ELR (cell line): Measurements from ENCODE around the gene RCHY1.
"Not testable (repeated sequence)": the region's sequence is repeated elsewhere in the genome, so short reads cannot be mapped to it uniquely, and the experiment has no call there.

Experiments used
- DNase-seq: peaks from one replicate; pipeline ENCODE4 v3.0.0-alpha.2; 2015; ENCODE audit warnings: low read depth

Gene RCHY1

DNA sequence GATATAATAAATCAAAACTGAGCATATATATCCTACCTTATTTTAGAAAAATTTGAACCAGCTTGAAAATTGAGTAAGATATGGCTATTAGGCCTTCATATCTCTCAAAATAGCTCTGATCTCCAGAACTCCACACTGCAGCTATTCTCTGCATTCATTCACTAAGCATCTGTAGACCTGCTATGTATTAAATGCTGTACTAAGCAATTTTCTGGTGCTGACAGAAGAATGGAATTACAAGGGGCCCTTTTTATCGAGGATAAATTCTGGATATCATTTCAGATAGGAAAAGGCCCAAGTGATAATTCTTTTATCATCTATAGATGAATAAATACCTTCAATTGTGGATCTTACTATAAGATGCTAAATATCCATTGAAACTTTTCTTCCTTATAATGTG is 1.9 kb upstream of the RCHY1 start:
- DNase-seq = no peak

DNA sequence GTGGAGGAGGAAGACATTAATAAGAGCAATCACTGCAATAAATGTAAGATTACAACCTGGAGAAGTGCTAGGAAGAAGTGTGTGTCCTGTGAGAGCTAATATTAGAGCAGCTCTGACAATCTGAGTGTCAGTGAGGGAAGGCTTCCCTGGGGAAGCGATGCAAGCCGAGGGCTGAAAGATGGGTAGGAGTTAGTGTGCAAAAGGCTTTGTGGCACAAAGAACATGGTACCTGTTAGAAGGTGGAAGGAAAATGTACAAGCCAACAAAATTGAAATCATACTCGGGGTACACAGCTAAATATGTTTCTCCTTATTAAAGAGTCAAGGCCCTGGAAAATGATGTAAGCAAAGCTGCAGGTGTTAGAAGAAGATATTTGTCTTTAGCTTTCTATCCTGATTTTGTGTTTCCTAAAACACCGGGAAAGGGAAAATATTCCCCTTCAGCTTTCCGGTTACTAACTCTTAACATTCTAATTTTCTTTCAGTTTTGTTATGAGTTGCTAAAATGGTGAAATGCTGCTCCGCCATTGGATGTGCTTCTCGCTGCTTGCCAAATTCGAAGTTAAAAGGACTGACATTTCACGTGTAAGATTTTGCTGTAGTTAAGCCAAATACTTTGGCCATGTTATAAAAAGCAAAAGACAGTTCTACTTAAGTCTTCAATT is 878 bp upstream of the RCHY1 start:
- DNase-seq = no peak

DNA sequence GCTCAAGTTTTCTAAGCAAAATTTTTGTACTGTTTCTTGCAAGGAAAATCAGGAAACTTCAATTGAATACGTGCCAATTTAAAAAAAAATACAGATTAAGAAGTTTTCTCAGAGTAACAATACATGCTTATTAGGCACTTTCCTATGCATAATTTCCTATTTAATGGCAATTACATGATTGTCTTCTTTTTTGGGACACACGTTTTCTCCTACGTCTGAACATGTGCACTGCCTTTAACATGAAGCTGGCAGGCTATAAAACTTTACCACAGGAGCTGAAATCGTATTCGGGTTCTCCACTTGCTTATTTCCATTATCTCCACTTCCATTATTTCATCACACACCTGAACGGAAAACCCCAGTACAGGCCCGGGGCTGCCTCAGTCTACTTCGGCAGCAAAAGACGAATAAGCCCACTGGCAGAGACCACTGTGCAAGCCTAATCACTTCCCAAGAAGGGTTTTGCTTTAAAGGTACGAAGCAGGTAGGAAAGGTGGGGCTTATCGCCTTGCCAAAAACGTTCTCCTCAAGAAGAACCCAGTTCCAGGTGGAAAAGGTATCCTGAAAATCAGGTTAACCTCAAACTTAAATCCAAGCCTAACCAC is 575 bp downstream of the RCHY1 start:
- DNase-seq = peak; percentile 20

DNA sequence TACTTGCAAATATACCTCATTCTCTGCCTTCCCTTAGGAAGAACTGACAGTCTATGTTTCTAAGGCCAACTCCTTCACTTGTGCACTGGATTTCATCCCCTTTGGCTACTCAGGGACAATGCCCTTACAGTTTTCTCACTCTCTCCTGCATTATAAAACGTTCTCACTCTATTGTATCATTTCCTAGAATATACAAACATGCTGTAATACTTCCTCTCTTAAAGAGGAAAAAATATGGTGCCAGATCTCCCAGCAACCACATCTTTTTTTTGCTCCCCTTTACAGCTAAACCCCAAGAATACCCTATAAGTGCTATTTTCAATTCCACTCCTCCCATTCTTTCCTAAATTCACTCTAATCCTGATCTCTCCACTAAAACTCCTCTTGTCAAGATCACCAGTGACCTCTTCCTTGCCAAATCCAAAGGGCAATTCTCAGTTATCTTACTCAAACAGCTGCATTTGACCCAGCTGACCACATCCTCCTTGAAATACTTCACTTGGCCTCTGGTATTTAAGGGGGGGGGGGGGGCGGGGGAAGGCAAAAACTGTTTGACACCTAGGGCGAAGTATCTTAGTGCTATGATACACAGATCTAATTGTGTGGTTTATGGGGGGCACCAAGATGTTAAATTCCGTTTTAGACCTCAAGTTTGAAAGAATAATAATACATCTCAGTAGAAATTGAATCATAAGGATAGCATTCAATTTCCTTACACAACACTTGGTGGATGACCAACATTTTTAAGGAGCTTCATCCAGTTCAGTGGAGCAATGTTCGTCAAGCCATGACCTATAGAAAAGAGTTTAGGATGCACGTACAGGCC is 1.6 kb downstream of the RCHY1 start:
- peak; percentile 67 for DNase-seq

DNA sequence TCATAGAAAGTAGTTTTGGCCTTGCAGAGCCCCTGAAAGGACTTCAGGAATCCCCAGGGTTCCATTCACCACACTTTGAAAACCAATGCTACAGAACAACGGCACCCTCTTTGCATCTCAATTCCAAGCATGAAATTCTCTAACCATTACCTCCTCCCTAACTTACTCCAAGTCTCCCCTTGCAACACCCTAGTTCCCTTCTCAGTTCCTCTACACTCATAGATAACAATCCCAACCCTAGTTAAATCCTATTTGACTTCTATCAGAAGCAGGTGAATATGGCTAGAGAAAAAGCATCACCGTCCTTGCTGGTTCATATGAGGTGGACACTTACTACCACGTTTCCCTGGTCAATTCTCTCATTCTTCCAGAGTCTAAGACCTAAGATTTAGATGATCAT is 2.4 kb downstream of the RCHY1 start:
- DNase-seq = no peak

DNA sequence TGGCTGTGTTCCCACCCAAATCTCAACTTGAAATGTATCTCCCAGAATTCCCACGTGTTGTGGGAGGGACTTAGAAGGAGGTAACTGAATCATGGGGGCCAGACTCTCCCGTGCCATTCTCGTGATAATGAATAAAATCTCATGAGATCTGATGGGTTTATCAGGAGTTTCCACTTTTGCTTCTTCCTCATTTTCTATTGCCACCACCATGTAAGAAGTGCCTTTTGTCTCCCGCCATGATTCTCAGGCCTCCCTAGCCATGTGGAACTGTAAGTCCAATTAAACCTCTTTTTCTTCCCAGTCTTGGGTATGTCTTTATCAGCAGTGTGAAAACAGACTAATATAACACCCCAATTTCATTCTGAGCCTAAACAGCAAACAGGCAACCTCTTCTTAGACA is 4.6 kb downstream of the RCHY1 start:
- DNase-seq = not testable (repeated sequence)

DNA sequence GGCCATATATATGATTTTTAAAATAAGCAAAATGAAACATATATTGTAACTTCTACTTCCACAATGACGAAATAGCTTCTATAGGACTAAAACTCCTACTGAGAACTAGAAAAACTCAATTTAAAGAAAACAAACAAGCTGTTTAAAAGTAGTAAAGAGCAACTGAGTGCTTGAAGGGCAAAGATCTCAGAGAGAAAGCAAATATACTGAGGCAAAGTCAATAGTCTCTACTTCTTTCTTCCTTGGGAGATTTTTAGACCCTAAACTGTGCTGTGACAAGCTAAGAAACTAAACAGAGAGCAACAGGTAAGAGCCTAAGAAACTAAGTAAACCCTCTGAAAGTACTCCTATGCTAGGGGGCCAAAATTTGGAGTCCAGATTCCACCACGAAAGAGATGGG is 8.6 kb downstream of the RCHY1 start:
- no peak for DNase-seq

DNA sequence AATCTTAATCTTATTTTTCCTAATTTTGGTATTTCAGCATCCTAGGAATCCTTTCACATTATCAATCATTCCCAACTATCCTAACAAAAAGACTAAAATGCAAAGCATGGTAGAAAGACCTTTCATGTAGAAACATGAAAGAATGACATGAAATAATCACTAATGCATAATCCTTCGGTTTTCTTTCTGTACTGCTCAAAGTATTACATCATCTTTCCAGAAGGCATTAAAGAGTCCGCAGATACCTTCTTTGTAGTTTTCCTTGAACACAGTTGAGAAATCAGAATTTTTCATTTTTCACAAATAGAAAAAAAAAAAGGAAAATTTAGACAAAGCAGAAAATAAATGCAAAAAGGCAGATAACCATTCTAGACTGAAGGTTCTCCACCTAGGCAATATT is 11.5 kb downstream of the RCHY1 start:
- no peak for DNase-seq

DNA sequence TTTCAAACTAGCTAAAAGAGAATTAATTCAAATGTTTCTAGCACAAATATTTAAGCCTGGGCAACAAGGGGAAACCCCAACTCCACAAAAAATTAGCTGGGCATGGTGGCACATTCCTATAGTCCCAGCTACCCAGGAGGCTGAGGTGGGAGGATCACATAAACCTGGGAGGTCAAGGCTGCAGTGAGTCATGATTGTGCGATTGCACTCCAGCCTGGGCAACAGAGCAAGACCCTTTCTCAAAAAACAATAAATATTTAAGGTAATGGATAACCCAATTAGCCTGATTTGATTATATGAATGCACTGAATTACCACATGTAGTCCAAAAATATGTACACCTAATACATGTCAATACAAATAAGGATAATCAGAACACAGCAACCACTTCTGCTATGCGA is 14.3 kb downstream of the RCHY1 start:
- no peak for DNase-seq

DNA sequence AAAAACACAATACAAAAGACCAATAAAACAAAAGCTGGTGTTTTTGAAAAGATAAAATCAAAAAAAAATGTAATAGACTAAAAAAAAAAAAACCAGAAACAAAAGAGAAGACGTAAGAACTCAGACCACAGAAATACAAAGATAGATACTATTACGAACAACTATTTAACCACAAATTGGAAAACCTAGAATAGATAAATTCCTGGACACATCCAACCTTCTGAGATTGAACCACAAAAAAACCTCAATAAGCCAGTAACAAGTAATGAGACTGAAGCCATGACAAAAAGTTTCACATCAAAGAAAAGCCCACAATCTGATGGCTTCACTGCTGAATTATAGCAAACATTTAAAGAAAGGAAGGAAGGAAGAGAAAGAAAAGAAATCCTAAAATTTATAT is 16.2 kb downstream of the RCHY1 start:
- no peak for DNase-seq

DNA sequence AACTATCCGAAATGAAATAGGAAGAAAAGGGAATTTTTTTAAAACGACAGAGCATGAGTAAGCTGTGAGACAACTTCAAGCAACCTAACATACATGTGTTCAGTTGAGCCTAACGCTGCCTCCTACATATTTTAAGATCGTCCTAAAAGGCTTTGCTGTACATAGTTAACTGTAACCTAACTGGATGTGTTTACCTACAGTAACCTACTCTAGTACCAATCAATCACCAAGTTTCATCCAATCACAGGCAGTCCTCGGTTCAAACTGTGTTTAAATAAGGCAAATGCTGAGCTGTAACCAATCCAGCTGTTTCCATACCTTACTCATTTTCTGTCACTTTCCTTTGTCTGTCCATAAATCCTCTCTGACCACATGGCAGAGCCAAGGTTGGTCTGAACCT is 17.1 kb downstream of the RCHY1 start:
- peak; percentile 45 for DNase-seq

DNA sequence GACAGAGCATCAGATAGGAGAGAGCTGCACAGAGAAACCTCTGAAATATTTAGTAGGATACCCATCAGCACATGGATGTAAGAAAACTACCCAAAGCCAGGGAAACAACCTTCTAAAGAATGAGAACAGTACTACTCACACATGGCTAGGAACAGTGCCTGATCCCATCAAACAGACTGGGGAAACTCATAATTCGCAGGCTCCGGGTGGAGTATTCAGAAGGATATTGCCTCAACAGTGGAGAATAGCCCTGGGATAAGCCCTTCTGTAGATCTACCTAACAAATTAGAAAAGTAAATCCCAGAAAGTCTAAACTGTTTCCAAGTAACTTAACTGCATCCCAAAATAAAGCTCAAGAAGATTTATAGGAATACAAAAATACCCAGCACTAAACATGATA is 17.8 kb downstream of the RCHY1 start:
- DNase-seq = no peak

DNA sequence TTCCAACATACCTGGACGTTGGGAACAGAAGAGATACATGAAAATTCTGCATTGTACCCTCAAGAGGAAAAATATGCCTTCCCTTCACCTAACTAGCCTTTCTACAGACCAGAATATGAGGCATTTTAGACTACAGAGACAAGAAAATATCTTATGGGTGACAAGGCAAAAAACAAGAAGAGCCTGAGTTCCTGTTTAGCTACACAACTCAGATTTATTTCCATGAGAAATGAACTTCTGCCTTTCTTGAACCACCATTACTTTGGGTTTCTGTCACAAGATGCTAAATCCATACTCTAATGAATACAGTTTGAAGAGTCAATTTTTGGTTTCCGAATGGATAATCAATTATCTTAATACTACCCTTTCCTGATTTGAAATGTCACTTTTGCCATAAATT is 18.7 kb downstream of the RCHY1 start:
- no peak for DNase-seq

DNA sequence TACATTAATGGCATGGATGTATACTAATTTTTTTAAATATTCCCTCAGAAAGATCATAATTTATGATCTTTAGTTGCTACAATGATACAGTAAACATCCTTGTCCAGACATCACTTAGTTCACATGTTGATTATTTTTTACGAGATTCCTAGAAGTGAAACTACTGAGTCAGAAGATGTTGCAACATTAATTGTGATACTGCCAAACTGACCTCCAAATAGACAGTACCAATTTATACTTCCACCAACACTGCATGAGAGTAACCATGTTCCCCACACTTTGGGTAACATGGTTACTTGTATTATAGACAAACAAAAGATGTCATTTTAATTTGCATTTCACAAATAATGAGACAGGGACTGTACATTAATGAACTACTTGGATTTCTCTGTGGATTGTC is 19.6 kb downstream of the RCHY1 start:
- peak; percentile 66 for DNase-seq

DNA sequence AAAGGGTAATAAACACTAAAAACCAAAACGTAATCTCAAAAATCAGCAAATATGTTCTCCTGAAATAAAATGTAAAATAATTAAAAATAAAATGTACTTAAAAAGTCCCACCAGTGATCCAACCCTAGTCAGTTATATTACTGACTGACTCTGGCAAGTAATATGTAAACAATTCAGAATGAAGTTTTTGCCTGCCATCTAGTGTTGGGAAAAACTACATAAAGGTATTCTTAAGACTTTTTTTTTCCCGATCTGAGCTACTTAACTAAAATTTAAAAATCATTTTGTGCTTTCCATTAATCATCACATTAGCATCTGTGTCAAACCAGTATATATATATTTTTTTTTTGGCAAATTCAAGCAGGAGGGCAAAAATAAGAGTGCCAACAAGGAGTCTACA is 24.0 kb downstream of the RCHY1 start:
- DNase-seq = peak; percentile 55

DNA sequence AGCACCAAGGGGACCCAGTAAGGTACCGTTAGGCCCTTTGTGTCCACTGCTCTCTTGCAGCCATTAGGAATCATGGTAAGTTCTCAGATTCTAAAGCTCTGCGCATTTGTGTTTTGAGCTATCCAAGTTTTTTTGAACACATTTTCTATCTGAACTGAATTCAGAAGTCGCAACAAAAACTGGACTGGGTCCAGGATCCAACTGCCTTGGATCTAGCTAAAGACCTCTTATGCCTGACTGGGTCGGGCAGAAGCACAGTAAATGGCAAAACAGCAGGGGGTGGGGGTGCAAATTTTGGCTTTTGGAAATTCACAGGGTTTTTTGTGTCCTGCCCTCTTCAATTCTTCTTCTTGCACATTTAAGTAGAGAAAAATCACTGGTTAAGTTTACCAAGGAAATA is 30.0 kb downstream of the RCHY1 start:
- DNase-seq = no peak

DNA sequence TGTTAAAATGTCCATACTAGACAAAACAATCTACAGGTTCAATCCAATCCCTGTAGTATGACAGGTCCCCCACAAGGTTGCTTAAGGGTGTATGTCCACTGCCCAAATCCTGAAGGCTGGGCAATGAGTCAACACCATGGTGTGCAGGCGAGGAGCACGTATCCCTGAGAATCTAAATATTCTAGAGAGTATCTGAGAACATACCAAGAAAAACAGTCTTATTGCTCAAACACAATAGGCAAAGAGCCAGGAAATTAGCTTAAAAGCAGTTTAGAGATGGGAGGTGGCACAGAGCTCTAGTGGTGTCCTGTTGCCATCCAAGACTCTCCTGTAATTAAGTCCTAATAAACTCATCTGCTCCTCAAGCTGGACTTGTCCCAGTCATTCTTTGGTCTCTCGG is 37.0 kb downstream of the RCHY1 start:
- DNase-seq = no peak

DNA sequence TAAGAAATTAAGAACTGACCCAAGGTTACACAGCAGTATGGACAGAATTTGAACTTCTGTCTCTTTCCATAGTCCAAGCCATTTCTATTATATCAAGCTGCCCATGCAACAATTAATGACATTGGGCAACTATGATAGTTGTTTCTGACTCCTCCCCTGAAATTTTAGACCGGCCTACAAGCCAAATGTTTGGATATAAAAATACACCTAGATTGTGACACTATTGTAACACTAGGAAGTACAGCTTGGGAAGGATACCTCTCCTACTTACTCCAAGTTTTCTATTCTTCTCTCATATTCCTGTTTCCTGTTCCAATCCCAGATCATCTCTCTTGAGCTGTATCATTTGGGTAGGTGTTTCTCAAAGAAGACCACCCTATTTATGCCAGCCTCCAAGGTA is 43.5 kb downstream of the RCHY1 start:
- no peak for DNase-seq

DNA sequence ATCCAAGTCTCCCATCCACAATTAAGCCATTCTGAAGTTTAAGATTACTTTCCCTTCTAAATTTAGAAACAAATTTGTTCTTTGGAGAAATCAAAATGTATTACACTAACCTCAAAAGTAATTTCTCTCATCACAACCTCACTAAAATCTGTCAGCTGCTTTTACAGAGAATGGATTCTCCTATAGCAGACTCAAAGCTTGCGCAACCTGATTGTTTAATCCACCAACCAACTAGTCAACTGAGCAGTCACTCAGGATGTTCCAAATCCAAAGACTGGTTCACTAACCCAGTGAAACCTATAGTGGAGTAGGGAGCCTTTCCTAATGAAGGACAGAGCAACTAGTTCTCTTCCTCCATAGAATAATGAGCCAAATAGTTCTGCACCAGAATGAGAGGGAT is 44.3 kb downstream of the RCHY1 start:
- DNase-seq = no peak

DNA sequence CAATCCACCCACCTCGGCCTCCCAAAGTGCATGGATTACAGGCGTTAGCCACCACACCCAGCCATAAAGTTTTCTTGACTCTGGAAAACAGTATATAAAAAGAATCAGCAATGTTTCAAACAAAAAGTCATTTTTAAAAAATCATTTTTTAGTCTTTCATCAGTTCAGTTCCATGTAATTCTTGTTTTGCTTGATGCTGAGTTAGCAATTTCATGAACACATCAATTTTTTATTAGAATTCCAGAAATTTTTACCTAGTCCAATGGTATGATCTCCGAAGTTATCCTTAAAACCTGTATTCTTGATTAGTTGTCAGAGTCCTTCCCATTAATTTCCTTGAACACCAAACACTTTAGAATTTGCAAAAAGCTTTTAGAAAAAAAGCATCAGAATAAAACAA is 56.8 kb downstream of the RCHY1 start:
- no peak for DNase-seq

DNA sequence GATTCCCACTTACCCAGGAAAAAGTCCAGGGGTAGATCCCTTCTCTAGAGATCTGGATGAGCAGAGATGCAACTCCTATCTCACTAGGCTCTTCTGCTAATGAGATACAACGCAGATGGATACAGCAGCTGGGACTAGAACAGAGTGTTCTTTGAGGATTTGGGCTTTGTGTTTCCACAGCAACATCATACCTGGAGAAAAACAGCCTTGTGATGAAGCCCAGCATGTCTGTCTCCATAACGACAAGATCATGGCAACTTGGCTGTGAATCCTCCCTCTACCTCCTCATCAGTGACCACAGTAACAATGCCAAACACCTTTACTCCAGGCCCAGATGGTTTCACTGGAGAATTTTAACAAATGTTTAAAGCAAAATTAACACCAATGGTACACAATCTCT is 80.1 kb downstream of the RCHY1 start:
- DNase-seq = no peak

DNA sequence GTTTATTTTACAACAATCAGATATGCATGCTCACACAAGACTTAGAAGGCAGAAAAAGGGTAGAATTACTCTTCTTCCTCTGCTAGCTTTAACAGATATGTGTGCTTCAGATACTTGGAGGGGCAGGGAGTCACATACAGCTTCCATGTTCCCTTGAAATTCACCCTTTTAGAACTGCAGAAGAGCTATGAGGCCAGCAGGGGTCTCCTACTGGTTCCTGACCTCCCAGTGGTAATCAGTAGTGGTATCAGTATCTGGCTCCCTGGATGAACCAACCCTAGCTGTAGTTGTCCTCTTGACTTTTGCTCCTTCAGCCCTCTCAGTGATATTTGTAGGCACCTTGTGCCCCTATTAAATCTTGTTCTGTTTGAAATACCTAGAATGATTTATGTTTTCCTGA is 81.5 kb downstream of the RCHY1 start:
- DNase-seq = peak; percentile 58

DNA sequence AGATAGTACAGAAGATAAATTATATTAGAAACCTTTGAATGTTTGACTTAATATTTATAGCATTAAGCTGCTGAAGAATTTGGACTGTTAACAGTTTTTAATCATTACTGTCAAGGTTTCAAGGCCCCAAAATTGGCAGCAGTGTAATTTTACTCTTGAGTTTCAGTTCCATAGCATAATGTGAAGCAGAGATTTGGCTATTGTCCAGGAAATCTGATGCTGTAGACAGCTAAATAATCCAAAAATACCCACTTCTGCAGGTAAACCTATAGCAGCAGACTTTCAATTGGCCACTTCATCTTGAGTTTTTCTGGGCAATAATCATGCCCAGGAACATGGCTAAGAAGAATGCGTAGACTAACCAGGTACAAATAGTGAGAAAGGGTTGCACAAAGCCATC is 85.0 kb downstream of the RCHY1 start:
- DNase-seq = no peak
